Raji (cell line): ENCODE measurements around the gene RASGRF1.
A peak's percentile ranks its signal among the peaks of the same experiment; 100 is the strongest.

Source experiments
- POLR2A ChIP-seq: IDR thresholded peaks from 2 replicates; pipeline ENCODE4 v1.6.1; 2011; ENCODE audit warnings: low read depth, low read length, control low read depth; ENCODE audit not compliant: insufficient read depth

RASGRF1 gene

DNA sequence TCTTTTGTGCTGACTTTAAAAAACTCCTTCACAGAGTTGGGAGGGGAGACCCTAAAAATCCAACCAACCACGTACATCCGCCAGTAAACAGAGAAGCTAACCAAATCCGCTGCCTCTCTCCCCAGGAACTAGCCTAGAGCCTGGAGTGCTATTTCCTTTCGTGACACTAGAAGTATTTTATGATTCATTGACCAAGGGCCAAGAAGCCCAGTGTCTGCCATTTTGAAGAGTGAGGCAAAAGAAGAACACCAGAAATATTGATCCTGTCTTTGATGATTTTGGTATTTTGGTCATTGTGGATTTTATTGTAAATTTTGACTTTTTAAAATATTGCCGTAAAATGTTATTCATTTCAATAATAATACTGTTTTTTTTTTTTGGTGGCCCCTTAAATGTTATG, 135.2 kb downstream of the RASGRF1 start:
- no peak for TF ChIP-seq POLR2A

DNA sequence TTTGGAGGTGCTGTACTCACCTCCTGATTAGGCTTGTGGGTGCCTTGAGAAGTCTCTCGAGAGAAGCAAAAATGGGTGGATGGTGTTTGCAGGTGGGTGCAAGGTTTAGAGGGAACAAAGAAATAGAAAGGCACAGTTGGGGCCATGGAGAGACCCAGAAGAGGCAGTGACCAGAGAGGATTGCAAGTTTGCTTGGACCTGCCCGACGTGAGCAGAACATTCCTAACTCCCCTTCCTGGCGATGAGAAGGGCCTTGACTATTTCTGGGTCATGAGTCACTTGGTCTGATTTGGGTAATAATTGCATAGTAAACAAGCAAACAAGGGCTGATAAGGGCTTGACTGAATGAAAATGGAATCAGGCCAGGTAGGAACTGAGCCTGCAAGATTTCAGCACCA, 138.7 kb downstream of the RASGRF1 start:
- no peak for TF ChIP-seq POLR2A

DNA sequence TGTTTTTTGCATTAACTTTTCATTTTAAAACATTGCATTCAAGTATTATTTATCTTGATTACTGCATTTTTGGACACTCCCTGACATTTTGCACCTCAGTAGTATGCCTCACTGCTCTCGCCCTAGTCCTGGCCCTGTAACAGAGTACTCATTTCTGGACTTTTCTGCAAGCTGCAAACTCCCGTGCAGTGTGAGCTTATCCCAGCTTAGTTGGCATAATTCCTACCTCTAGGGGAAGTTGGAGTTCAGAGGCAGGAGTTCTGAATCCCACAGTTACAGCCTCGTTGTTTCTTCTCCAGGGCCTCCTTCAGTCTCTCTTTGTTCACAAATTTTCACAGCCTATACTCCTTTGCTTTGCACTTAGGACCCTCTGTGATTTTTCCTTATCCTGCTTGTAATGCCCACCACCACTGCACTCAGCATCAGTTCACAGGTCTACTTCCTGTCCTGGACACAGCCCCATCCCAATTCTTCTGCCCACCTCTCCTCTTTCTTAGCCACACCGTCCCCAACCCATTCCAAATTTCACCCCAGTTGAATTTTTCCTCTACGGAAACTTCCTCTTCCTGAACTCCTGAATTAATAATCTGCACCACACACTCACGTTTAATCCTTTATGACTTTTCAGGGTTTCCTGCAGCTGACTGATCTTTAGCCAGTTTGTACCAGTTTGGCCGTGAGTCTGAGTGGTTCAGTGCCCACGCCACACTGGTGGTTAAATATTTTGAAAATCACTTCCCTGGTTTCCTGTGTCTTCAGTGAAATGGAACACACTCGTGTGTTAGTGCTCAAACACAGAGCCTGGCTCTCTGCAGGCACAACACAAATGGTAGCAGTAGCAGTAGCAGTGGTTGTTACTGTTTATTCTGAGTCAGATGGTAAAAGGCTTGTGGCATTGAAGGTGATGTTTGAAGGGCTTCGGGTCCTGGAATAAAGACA, 139.4 kb downstream of the RASGRF1 start:
- no peak for TF ChIP-seq POLR2A

DNA sequence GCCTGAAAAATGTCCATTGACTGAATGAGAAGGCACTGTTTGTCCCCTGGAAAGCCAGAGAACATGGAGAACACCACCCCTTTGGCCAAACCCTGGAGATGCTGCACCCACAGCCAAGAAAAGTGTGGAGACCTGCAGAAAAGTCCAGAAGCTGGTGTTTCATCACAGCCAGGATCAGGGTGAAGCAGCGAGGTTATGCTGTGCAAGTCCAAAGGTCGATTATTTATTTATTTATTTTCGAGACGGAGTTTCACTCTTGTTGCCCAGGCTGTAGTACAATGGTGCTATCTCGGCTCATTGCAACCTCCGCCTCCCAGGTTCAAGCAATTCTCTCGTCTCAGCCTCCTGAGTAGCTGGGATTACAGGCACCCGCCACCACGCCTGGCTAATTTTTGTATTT, 140.2 kb downstream of the RASGRF1 start:
- no peak for TF ChIP-seq POLR2A

DNA sequence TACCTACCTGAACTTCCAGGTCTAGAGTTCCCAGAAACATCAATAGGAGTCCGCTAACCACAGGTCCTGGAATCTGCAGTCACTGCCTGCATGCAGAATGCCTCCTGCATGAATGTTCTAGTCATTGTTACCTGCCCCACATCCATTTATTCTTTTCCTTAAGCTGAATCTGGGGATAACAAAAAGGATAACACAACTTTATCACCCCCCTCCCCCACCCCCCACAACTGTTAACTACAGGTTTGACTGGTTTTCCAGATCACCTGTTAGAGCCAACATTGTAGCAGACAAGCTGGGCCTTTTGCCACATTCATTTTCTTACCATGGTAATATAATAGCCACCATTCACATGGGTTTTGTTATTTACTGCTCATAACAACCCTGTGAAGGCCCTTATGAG, 141.1 kb downstream of the RASGRF1 start:
- TF ChIP-seq POLR2A, result no peak

DNA sequence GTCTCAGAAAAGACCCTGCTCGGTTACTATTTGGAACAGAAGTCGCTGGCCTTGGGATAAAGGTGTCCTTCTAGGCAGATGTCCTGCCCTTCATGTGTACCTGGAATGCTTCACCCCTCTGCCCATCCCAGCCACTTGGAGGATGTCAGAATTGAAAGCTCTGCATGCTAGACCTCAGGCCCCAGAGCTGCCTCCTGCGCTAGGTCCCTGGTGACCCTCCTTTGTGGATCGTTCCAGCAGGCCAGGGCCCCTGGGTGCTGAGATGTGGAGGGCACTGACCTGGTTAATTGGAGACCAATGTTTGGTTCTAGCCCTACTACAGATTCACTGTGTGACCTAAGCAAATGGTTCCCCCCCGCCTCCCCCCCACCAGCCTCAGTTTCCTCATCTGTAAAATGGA, 143.1 kb downstream of the RASGRF1 start:
- TF ChIP-seq POLR2A, result no peak

DNA sequence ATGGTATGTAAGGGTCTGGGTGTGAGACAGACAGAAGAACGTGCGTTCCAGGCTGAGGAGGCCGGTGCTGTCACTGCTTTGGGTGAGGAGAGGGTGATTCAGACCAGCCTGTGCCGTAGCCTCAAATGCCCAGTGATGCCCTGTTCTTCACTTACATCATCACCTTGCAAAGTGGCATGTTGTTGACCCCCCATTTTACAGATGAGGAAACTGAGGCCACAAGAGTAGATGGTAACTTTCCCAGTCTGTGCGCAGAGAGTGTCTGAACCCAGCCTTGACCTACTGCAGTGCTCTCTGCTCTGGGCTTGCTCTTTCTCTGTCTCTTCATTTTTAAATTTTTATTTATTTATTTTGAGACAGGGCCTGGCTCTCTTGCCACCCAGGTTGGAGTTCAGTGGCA, 144.1 kb downstream of the RASGRF1 start:
- no peak for TF ChIP-seq POLR2A

DNA sequence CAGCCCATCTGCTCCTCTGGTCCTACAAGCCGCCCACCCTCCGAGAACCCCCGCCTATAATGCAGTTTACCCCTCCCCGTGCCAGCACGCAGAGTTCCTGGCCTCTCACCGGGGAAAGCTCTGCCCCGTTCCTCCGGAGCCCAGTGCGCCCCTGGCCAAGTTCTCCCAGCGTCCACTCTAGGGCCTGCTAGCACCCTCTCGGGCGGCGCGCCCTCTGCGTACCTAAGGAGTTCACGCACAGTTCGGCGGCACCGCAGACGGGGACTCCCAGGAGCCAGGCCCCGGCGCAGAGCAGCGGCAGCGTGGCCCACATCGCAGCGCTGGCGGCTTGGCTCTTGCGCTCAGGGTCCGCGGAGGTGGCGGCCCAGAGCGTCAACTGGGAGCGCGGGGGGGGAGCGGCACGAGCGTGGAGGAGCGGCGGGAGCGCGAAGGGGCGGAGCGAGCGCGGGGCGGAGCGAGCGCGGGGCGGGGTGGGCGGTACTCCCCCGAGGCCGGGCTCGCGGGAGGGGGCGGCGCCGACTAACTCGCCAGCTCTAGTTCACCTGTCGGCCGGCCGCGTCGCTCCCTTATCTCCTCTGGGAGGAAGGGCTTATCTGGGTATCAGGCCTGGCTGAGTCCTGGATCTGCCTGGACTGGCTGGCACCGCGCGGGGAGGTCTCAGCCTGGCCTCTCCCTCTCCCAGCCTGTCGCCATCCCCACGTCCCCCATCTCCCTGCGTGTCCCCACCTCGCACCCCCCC, 145.7 kb downstream of the RASGRF1 start, which contains the start of gene CTSH:
Gene CTSH, minus strand, starts transcription at position 378 of the 739 bp plus-strand sequence. Its CDS starts 65 bp downstream, at position 313.
- peak; percentile 88 for TF ChIP-seq POLR2A

DNA sequence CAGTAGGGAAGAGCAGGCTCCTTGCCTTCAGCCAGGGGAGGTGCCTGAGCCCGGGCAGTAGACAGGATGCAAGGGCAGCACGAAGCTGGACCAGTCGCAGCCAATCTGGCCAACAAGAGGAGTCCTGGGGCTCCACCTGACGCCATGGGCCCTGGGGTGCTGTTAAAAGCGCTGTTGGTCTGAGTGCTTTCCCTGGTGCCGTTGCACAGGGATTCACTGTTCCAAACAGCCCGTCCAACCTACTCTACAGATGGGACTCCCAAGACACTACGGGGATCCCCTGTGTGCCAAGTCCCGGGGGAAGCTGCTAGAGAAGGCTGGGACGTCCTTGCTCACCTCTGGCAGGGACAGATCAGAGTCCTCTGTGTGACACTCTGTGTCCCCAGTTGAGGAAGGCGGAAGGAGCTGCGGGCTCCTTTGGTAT, 146.4 kb downstream of the RASGRF1 start:
- no peak for TF ChIP-seq POLR2A

DNA sequence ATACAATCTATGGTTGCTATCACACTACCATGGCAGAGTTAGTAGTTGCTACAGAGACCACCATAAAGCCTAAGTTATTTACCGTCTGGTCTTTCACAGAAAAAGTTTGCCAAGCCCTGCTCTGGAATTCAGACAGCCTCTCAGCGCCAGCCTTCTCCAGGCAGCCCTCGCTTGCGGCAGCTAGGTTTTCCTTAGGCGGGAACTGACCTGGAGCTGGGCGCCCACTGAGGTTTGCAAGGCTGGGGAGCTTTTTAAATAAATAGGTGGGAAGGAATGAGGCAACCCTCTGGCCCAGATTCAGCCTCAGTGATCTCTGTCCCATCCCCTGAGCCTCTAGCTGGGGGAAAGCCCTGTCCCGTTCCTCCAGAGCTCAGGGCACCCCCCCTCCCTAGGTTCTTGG, 146.9 kb downstream of the RASGRF1 start:
- TF ChIP-seq POLR2A, result no peak

DNA sequence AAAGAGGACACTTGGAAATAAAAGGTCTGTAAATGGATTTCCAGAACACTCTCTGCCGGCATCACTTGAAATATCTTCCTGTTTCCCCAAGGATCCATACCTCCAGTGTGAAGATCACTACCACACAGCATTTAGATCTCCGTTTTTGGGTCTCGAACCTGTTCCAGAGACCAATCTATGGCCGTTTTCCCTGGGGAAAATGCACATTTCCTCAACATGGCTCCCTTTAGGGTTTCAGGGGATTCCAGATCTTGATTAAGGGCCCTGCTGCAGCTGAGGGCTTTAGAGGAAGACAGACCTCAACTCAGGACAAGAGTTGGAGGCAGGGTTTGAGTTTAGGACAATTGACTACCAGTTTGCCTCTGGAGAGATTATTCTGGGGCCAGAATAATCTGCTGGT, 147.8 kb downstream of the RASGRF1 start:
- no peak for TF ChIP-seq POLR2A

DNA sequence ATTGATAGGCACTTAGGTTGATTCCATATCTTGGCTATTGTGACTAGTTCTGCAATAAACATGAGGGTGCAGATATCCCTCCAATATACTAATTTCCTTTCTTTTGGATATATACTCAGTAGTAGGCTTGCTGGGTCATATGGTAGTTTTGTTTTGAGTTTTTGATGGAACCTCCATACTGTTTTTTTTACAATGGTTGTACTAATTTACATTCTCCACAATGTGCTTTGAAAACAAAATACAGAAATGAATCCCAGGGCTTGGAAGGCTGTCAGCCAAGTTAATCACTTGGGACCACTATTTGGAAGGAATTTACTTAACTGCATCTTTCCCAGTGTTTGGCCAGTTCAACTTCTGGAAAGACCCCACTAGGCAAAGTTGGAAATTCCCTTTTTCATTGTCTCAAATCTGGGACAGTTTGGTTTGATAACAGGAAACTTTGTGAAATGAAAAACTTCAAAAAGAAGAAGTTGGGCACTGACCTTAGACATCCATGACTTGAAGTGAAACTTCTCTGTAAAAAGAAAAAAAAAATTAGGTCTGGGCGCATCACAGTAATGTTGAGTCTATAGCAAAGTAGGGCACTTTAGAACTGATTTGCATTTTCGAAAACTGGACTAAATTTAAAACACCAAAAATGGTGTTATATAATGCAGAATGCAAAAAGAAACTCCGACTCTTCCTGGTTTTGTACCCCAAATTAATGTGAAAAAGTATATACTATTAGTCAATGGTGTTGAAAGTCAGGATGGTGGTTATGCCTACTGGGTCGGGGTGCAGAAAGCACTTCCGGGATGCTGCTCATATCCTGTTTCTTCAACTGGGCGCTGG, 151.7 kb downstream of the RASGRF1 start:
- 0 out of 2 replicates have a peak, but pooled peaks have one; percentile 34 for TF ChIP-seq POLR2A

DNA sequence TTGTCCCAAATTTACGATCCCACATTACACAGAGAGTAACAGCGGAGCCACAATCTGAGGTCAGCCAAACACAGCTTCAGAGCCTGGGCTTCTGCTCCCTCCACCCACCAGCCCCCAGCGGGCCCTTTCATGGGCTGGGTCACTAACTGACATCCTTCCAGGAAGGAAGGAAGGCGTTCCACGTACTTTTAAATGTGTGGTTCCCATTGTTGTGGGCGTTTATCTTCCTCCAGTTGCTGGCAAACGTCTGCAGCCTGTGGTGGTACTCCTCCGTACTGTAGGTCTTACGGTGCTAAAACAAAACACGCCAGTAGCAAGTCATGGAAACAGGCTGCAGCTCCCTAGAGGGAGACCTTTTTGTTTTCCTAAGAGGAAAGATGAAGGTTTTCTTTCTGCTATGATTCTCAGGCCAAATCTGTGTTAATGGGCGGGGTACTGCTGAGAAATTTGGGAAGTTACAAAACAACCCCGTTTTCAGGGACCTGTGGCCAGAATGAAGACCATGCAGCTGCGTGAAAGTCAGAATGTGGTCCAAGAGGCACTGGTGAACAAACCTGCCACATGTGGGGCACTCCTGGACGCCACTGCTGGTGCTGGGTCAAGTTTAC, 153.3 kb downstream of the RASGRF1 start:
- no peak for TF ChIP-seq POLR2A

DNA sequence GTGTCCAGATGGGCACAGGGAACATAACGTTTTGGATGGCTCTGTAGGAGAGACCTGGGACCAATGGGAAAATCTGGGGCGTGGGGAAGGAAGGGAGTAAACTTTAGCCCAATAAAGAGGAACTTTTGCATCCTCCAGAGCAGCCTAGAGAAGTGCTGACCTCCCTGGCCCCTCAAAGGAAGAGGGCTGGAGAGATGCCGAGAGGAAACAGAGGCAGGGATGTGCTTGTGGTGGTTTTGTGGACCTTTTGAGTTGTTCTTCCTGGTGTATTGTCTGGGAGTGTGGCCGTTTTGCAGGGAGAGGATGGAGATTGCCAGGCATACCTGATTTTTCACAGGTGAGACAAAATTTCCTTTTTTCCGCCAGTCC, 155.9 kb downstream of the RASGRF1 start:
- TF ChIP-seq POLR2A, result no peak
